Kasumi-1 (cell line): ENCODE data around the gene VRK3.
A peak's percentile ranks its signal among the peaks of the same experiment; 100 is the strongest.
"Not testable (repeated sequence)": the region's sequence is repeated elsewhere in the genome, so short reads cannot be mapped to it uniquely, and the experiment has no call there.

Source experiments
- DNase-seq, 2 experiments: peaks; one replicate each; lab custom pipeline; 2025; lab: John Stamatoyannopoulos, UW

The VRK3 gene

DNA sequence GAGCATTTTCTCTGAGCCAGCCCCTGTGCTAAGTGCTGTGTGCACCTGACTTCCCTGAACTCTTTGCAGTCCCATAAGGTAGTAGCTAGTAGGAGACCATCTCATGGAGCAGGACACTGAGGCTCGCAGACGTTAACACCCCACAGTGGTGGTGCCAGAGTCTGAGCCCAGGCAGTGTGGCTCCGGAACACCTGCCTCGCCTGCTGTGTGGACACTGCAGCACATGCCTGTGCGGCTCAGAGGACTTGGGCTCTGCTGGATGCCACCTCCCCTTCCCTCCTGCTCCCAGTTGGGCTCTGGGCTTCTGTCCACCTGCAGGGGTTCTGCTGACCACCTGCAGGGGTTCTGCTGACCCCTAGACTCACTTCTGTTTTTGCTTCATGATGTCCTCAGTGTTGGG lies 37.2 kb downstream of the VRK3 start:
- DNase-seq = no peak

DNA sequence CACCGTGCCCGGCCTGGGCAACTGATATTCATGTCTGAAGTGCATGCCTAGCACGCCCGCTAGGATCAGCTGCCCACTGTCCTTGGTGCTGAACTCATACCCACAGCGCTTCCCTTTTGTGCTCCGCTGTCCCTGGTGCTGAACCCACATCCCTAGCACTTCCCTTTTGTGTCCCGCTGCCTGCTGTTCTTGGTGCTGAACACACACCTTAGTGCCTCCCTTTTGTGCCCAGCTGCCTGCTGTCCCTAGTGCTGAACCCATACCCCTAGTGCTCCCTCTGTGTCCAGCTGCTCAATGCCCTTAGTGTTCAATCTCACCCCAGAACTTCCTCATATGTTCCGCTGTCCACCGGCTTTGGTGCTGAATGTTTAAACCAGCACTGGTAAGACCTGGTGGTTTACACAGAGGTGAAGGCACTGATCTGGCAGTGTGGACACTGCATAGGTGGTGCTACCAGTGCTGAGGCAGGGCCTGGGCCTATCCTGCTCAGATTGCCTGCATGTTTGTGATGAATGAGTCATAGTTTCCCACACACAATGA lies 37.9 kb downstream of the VRK3 start:
- DNase-seq = peak; percentile 98 to 99

DNA sequence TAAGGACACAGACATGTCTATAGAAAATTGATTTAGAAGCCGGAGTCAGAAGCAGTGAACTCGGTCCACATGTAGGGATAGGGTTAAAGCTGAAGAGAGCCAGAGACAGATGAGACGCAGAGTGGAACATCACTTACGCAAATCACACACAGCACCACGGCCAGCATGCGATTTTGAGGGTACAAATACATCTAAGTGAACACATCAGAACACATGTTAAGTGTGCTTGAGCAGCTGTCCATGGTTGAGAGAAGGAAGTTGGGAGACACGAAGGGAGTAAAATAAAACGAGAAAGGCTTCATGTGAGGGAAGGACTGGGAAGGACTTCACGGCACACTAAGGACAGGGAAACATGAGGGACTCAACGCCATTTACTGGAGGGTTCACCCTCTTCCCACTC lies 38.8 kb downstream of the VRK3 start:
- no peak for DNase-seq

DNA sequence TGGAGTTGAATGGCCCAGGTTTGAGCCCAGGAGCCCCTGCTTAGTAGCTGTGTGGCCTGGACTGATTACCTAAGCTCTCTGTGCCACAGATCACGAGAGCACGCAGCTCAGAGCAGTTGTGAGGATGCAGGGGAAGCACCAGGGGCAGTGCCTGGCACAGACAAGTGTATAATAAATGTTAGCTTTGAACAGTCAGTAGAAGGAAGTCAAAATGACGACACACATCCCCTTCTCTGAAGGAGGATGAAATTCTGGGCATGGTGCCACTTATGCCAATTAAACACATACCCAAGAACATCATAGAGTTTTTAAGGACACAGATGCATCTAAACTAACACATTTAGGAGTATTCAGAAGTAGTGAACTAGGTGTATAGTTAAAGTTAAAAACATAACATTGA lies 39.3 kb downstream of the VRK3 start:
- DNase-seq = peak in 1 of 2 experiments; percentile 4

DNA sequence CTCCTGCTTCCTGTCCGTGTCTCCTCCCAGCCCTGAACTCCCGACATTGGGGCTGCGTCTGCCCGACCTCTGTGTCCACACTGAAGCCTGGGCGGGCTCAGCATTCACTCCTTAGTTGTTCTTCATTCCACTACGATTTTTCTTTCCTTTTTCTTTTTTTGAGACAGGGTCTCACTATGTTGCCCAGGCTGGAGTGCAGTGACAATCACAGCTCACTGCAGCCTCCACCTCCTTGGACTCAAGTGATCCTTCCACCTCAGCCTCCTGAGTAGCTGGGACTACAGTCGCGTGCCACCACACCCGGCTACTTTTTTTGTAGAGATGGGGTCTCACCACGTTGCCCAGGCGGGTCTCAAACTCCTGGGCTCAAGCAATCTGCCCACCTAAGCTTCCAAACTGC lies 40.7 kb downstream of the VRK3 start:
- no peak for DNase-seq

DNA sequence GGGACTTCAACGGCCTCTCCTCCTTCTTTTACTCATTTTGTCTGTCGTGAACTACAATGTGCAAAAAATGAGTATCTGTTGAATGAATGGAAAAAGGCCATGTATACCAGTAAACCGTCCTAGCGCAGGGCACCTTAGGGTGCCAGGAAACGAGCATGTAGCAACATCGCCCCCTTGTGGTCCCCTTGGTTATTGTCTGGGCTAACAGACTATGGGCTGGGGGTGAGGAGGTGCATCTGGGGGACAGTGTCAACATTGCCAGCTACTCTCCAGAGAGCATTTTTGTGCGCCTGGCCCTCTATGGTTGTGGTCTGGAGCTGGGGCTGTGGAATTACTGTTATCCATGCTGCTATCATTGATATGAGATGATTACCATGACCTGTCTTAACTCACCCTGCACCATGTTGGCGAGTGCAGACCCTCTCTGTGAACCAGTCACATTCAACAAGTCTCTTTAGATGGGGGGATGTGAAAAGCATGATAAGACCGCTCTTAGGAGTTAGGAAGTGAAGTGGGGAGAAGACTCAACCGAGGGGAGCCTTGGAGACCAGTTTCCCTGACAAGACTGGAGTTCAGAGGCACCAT lies 41.4 kb downstream of the VRK3 start:
- peak; percentile 76 to 81 for DNase-seq

DNA sequence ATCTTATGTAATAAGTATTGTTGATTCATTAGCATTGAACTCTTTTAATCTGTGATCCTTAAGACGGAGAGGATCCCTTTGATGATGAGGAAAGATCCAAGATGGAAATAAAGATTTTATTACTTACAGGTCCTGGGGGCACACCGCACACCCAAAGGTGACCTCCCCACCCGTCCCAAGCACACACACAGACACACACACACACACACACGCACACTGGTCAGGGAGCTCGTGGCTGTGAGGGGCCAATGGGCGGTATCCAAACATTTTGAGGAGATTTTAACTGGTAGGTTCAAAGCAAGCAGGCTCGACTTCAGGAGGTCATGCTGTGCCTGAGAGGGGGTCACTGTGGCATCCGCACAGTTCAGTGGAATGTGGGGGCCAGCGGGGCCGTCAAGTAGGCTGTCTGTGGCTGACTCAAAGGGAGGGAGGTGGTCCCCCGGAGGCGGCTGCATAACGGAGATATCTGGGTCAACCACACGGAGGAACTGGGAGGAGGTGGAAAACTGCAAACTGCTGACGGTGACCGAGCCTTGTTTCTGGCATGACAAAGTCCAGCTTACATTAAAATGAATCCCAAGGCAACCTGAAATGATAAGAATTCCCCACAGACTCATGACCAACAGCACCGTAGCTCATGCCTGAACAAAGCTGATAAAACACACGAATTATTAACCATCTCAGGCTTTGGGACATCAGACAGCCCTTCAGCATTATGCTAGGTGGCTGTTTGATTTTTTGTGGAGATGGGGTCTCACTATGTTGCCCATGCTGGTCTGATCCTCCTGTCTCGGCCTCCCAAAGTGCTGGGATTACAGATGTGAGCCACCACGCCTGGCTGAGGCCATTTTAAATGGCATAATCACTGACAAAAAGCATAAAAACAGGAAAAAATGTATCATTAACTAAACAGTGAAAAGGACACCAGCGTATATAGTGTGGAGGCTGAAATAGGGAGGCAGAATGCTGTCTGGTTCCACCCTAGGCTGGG lies 43.3 kb downstream of the VRK3 start:
- no peak for DNase-seq

DNA sequence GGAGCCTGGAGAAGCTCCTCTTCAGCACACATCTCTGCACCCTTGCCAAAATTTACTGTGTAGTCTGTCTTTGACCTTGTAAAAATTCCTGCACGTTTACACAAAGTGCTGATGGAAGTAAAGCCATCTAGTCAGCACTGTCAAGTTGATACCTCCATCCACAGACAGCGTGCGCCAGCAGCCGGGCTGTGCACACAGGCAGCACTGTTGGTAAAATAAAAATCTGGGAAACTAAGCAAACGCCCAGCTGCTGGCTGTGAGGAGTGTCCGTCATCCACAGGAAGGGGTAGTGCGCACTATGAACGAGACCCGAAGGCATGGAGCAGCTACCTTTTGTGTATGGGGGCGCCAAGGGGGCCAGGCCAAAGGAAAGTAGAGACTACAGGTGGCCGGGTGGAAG lies 46.8 kb downstream of the VRK3 start:
- no peak for DNase-seq

DNA sequence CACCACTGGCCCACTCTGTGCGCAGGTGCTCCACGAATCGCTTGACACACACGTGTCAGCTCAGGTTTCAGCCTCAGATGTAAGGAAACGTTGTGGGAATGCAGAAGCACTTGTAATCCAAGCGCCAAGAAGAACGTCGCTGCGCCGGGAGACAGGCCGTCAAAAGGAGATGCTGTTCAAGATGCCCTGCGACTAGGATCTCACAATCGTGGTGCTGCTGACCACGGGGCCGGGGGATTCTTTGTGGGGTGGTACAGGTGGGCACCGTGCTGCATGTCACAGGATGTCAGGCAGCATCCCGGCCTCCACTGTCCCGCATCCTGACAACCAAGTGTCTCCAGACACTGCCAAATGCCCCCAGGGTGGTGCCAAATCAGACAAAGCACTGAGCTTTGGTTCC lies 47.3 kb downstream of the VRK3 start:
- no peak for DNase-seq

DNA sequence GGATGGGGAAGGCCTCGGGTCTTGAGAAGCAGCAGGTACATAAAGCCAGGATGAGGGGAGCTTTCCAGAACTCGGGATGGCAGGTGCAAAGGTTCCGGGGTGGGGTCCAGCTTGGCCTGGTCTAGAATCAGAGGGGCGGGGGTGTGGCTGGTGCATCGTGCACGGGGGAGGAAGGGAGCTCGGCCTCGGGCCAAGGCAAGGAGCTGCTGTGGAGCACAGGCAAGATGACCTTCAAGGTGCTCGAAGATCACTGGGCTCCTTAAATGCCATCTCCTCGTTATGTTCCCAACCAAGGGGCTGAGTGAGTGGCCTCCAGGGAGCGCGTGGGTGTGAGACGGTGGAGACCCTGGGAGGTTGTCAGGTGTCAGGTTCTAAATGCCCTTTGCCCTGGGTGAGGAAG lies 48.1 kb downstream of the VRK3 start:
- no peak for DNase-seq

DNA sequence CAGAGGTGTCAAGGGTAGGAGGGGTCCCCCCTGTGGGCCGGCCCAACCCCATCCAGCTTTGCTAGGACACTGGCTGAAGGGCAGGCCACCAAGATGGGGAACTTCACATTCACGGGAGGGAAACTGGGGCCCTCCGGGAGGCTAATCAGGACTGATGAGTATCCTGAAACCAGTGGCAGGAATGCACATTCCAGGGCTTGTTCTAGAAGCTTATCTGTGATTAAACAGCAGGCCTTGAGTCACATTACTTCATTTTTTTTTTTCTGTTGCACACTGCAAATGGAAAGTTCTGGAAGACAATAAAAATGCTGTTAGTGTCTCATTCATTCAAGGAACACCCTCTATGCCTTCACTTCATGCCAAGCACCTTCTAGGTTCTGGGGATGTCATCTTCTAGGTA lies 48.7 kb downstream of the VRK3 start:
- no peak for DNase-seq

DNA sequence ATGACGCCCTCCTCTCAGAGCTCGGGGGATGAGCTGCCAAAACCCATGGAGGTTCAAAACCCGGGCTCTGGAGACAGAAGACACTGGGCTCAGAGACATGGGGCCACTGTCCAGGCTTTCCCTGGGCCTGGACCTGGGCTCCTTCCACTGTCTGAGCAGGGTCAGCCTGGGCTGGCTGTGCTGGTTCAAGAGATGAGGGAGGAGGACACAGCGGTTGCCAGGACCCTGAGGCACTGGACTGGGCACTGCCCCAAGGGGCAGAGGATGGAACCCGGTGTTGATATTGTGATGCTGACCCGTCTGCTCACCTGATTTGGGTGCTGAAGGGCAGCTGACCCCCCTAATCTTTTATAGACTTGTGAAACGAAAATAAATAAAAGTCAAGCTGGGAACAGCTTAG lies 50.1 kb downstream of the VRK3 start:
- DNase-seq = no peak

DNA sequence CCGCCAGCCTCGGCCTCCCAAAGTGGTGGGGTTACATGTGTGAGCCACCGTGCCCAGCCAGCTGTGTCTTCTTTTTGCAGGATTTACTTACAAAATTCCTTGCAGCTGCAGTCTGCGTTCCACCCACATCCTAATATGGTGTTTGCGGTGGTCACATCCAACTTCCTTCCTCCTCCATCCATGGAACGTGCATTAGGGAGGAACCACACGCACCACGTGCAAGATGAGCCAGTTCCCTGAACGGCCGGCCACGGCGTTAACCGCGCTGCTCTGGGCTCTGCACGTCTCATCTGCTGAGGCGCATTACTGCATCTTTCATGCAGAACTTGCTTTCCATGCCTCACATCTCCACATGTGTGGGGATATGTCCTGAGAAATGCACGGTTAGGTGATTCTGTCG lies 51.2 kb downstream of the VRK3 start:
- DNase-seq = peak in 1 of 2 experiments; percentile 26

DNA sequence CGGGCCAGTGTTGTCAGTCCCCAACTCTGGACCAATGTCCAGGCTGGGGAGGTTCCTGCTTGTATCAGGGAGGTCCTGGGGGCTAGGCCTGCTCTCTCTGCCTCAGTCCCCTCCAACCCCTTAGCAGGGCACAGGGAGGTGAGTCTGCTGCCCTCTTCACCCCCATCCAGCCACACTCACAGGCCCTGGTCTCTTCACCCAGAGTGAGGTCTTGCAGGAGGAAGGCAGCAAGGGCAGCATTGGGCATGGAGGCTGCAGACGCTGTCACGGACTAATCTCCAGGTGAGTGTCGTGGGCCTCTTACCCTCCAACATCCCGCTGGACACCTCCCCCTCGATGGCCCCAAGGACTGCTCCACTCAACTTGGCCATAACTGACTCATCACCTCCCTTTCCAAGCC lies 52.3 kb downstream of the VRK3 start:
- DNase-seq = no peak

DNA sequence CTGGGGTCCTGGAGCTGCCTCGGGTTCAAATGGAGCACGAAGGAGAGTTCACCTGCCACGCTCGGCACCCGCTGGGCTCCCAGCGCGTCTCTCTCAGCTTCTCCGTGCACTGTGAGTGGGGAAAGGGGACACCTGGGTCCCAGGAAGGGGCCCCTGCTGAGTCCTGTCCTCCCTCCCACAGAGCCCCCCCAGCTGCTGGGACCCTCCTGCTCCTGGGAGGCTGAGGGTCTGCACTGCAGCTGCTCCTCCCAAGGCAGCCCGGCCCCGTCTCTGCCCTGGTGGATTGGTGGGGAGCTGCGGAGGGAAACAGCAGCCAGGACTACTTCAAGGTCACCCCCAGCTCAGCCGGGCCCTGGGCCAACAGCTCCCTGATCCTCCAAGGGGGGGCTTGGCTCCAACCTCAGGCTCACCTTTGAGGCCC lies 53.2 kb downstream of the VRK3 start:
- no peak for DNase-seq

DNA sequence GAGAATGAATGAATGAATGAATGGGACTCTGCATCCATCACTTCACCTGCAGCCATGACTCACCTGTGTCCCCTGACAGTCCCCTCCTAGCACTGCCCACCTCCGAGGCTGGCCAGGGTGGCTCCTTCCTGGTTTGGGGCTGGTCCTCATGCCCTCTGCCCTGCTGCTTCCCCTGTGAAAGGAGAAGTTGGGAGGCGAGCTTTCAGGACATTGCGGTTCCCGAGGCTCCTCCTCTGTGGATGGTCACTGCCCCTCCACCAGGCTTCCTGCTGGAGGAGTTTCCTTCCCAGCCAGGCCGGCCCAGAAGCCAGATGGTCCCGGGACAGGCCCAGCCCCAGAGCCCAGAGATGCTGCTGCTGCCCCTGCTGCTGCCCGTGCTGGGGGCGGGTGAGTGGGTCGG lies 55.8 kb downstream of the VRK3 start:
- DNase-seq = peak; percentile 36 to 42

DNA sequence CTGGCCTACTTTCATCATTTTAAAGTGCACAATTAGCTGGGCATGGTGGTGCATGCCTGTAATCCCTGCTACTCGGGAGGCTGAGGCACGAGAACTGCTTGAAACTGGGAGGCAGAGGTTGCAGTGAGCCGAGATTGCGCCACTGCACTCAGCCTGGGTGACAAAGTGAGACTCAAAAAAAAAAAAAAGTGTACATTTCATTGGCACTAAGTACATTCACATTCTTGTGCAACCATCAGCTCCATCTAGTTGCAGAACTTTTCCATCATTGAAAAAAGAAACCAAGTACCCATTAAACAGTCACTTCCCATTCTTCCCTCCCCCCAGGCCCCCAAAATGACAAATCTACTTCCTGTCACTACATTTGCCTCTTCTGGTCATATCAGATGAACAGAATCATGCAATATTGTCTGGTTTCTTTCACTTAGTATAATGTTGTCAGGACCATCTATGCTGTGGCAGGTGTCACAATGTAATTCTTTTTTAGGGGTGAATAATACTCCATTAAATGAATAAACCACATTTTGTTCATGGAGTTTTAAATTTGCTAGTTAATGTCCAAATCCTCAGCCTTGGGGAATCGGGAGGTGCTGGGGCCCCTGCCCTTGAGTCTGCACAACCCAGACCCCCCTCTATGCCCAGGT lies 56.8 kb downstream of the VRK3 start:
- DNase-seq = peak; percentile 61 to 71

DNA sequence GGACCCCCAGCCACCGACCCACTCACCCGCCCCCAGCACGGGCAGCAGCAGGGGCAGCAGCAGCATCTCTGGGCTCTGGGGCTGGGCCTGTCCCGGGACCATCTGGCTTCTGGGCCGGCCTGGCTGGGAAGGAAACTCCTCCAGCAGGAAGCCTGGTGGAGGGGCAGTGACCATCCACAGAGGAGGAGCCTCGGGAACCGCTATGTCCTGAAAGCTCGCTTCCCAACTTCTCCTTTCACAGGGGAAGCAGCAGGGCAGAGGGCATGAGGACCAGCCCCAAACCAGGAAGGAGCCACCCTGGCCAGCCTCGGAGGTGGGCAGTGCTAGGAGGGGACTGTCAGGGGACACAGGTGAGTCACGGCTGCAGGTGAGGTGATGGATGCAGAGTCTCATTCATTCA lies 64.2 kb downstream of the VRK3 start, which contains the start of gene SIGLEC11:
TSS of gene SIGLEC11 (minus strand) at position 193 of the 400 bp plus-strand sequence. CDS start at position 102, 91 bp downstream.
- not testable (repeated sequence) for DNase-seq

DNA sequence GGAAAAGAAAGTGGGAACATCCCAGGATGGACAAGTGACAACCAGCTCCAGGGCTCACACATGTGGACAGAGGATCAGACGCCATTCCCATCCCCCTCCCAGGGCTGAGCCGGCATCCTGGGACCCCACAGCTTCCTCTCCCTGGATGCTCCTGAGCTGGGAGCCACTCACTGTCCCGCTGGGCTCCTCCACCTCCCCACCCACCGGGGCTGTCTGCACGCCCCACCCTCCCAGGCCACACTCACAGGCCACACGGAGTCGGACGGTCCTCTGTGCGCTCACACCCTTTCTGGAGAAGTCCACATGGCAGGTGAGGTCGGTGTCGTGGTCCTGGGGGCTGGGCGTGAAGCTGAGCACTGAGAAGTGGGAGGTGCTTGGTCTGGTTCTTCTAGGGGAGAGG lies 65.3 kb downstream of the VRK3 start:
- not testable (repeated sequence) for DNase-seq

DNA sequence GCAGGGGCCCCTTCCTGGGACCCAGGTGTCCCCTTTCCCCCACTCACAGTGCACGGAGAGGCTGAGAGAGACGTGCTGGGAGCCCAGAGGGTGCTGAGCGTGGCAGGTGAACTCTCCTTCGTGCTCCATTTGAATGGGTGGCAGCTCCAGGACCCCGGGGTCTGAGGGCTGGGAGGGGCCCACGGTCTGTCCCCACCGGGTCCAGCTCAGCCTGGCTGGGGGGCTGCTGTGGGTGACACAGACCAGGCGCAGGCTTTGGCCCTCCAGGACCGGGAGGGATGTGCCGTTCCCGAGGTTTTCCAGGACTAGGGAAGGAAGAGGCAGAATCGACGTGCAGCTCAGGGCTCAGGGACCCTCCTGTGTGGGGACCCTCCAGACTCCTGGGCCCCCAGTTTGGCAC lies 66.6 kb downstream of the VRK3 start:
- not testable (repeated sequence) for DNase-seq

DNA sequence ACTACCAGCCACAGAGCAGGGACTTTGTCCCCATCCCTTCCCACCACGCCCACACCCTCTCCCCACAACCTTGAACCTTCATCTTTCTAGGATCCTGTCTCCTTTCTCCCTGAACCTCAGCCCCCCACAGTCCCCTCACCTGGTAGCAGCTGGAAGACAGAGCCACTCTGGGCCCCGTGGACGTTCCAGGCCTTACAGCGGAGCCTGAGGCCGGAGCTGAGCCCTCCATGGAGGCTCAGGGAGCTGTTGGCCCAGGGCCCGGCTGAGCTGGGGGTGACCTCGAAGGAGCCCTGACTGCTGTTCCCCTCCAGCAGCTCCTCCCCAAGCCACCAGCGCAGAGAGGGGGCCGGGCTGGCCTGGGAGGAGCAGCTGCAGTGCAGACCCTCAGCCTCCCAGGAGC lies 67.0 kb downstream of the VRK3 start:
- not testable (repeated sequence) for DNase-seq

DNA sequence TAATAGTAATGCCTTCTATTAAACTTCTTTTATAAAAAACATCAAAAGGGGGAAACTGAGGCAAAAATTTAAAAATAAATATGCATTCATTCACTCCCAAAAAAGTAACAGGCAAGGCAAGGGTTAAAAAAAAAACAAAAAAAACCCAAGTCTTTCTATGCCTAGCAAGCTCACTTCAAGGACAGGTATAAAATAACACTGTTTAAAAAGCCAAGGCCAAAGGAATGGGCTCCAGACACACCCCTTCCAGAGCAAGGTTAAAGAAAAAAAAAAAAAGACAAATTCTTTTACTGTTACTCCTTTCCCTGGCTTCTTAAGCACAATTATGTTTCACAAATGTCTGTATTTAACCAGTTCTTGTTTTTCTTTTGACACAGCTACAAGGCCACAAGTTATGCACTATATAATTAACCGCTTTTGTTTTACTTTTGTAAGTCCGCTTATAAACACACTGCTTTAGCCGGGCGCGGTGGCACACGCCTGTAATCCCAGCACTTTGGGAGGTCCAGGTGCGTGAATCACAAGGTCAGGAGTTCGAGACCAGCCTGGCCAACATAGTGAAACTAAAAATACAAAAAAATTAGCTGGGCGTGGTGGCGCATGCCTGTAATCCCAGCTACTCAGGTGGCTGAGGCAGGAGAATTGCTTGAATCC lies 67.8 kb downstream of the VRK3 start:
- DNase-seq = no peak
